H1 (cell line): ENCODE measurements around the gene ACAP2.

Experiments
- BCL11A ChIP-seq, 2 experiments: IDR thresholded peaks; one replicate each; pipeline ENCODE4 v1.6.1; 2011; ENCODE audit warnings: low read depth in 2 of 2, low read length in 2 of 2, mild to moderate bottlenecking in 2 of 2
- CHD2 ChIP-seq: IDR thresholded peaks from 2 replicates; pipeline ENCODE4 v1.6.1; 2012; ENCODE audit warnings: low read length, improper control_type of control experiment
- EZH2 ChIP-seq: fragments of 200-600 bp; sonication (generic); IDR thresholded peaks from 2 replicates; pipeline ENCODE4 v1.7.1; 2012; ENCODE audit warnings: low read depth, mild to moderate bottlenecking, moderate library complexity, low read length, inconsistent platforms; ENCODE audit not compliant: severe bottlenecking
- GTF2F1 ChIP-seq: IDR thresholded peaks from 2 replicates; pipeline ENCODE4 v1.6.1; 2012; ENCODE audit warnings: low read depth, low read length, improper control_type of control experiment, borderline replicate concordance
- POLR2A ChIP-seq, 2 experiments: IDR thresholded peaks; 1 replicate in 1 of 2; 2 replicates in 1 of 2; pipeline ENCODE4 v1.6.1; 2011; ENCODE audit warnings: low read depth in 2 of 2, low read length in 2 of 2, mild to moderate bottlenecking in 2 of 2; ENCODE audit errors: control extremely low read depth in 1 of 2
- RAD21 ChIP-seq, 2 experiments: IDR thresholded peaks in 1 of 2; conservative IDR thresholded peaks in 1 of 2; 2 replicates each; pipeline ENCODE4 v1.6.1; 2011; ENCODE audit warnings: low read depth in 2 of 2, low read length in 2 of 2, improper control_type of control experiment in 1 of 2, inconsistent platforms in 1 of 2, mild to moderate bottlenecking in 1 of 2, moderate library complexity in 1 of 2
- SIN3A ChIP-seq, 2 experiments: IDR thresholded peaks in 1 of 2; conservative IDR thresholded peaks in 1 of 2; 2 replicates each; pipeline ENCODE4 v1.6.1; 2011 to 2012; ENCODE audit warnings: low read length in 2 of 2, improper control_type of control experiment in 1 of 2, low read depth in 1 of 2, mild to moderate bottlenecking in 1 of 2
- SP1 ChIP-seq: IDR thresholded peaks from 2 replicates; pipeline ENCODE4 v1.6.1; 2011; ENCODE audit warnings: low read depth, low read length
- TF ChIP-seq, protein P1 (sequence below), 3 experiments: IDR thresholded peaks; 1 replicate in 2 of 3; 2 replicates in 1 of 3; pipeline versions ENCODE4 v1.5.1 to v1.6.1; 2011; ENCODE audit warnings: low read length in 3 of 3, mild to moderate bottlenecking in 3 of 3, inconsistent platforms in 2 of 3, low read depth in 1 of 3, moderate library complexity in 1 of 3; ENCODE audit not compliant: insufficient read depth in 1 of 3; ENCODE audit errors: control extremely low read depth in 1 of 3

DNA sequence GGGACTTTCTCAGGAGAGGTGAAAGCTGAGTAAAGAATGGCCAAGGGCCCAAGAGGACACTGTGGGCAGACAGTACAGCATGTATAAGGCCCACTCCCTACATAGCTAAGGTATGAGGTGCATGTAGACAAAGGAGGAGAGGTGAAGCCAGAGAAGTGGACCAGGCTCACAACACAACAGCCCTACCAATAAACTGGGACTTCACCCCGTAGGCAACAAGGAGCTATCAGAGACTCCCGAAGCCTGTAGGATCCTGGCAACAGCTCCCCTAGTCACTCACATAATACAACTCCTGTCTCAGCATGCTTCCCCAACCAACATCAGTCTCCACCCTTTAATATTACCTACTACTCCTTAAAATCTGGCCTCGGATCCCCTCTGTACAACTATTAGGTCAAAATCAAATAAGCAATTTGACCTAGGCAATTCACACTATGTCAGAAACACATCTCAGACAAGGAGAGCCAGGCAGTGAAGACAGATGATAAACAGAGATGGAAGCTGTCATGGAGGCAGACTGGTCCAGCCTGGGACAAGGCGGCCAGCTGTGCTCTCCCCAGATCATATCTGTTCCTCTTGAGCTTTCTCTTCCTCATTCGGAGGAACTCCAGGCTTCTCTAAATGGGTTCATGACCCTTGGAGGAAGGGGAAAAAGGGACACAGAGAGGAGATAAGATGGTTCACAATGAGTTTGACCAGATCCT lies 173.3 kb downstream of the ACAP2 start:
- TF ChIP-seq RAD21 (IDR thresholded peaks at IDR 0.05 in 1 of 2, conservative IDR thresholded peaks at IDR 0.05 in 1 of 2; ENCODE audit: low read depth in 2 of 2, low read length in 2 of 2) (no peak), SIN3A (conservative IDR thresholded peaks at IDR 0.05 in 1 of 2, IDR thresholded peaks at IDR 0.05 in 1 of 2; ENCODE audit: low read depth in 1 of 2, low read length in 2 of 2) (no peak), BCL11A (IDR thresholded peaks at IDR 0.05; ENCODE audit: low read depth in 2 of 2, low read length in 2 of 2) (no peak), EZH2 (no peak), GTF2F1 (no peak), CHD2 (no peak), POLR2A (IDR thresholded peaks at IDR 0.05; ENCODE audit: control extremely low read depth in 1 of 2, low read depth in 2 of 2, low read length in 2 of 2) (no peak), SP1 (no peak)
- TF ChIP-seq, protein P1, sequence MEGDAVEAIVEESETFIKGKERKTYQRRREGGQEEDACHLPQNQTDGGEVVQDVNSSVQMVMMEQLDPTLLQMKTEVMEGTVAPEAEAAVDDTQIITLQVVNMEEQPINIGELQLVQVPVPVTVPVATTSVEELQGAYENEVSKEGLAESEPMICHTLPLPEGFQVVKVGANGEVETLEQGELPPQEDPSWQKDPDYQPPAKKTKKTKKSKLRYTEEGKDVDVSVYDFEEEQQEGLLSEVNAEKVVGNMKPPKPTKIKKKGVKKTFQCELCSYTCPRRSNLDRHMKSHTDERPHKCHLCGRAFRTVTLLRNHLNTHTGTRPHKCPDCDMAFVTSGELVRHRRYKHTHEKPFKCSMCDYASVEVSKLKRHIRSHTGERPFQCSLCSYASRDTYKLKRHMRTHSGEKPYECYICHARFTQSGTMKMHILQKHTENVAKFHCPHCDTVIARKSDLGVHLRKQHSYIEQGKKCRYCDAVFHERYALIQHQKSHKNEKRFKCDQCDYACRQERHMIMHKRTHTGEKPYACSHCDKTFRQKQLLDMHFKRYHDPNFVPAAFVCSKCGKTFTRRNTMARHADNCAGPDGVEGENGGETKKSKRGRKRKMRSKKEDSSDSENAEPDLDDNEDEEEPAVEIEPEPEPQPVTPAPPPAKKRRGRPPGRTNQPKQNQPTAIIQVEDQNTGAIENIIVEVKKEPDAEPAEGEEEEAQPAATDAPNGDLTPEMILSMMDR (IDR thresholded peaks at IDR 0.05; ENCODE audit: control extremely low read depth in 1 of 3, insufficient read depth in 1 of 3, low read depth in 1 of 3, low read length in 3 of 3), result no peak
